ENCODE results near the gene NT5C2.

GRCh38 chr10:103224133-103224532 lies 31.1 kb upstream of the NT5C2 start:
- no peak for TF ChIP-seq POLR2A (IDR thresholded peaks at IDR 0.05)
- TF ChIP-seq, protein P1, sequence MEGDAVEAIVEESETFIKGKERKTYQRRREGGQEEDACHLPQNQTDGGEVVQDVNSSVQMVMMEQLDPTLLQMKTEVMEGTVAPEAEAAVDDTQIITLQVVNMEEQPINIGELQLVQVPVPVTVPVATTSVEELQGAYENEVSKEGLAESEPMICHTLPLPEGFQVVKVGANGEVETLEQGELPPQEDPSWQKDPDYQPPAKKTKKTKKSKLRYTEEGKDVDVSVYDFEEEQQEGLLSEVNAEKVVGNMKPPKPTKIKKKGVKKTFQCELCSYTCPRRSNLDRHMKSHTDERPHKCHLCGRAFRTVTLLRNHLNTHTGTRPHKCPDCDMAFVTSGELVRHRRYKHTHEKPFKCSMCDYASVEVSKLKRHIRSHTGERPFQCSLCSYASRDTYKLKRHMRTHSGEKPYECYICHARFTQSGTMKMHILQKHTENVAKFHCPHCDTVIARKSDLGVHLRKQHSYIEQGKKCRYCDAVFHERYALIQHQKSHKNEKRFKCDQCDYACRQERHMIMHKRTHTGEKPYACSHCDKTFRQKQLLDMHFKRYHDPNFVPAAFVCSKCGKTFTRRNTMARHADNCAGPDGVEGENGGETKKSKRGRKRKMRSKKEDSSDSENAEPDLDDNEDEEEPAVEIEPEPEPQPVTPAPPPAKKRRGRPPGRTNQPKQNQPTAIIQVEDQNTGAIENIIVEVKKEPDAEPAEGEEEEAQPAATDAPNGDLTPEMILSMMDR (IDR thresholded peaks at IDR 0.05 in 4 of 5, conservative IDR thresholded peaks at IDR 0.05 in 1 of 5) = no peak
